Colonic mucosa (tissue), 4 donors: ENCODE data around the gene NDUFA13. TPM values are rescaled to one million over a fixed set of nuclear protein-coding genes. Genes with fewer than 3 reads are reported as not detected.

ENCODE experiments used
- DNase-seq: peaks from one replicate; pipeline ENCODE4 v3.0.0-alpha.2; 2020
- H3K27ac ChIP-seq: fragments of 200-600 bp; one replicate; pipeline ENCODE4 v1.8.0; 2021
- H3K27me3 ChIP-seq: fragments of 200-600 bp; one replicate; pipeline ENCODE4 v1.8.0; 2021
- H3K36me3 ChIP-seq: fragments of 200-600 bp; one replicate; pipeline ENCODE4 v1.8.0; 2021
- H3K4me1 ChIP-seq: fragments of 200-600 bp; one replicate; pipeline ENCODE4 v1.8.0; 2021; ENCODE audit warnings: mild to moderate bottlenecking
- H3K4me3 ChIP-seq: fragments of 200-600 bp; one replicate; pipeline ENCODE4 v1.8.0; 2021
- H3K9ac ChIP-seq, 2 donors: one replicate each; pipeline ENCODE4 v1.7.0; 2013; ENCODE audit warnings: control low read depth in 2 of 2, low read depth in 2 of 2, low read length in 2 of 2
- H3K9me3 ChIP-seq: fragments of 200-600 bp; one replicate; pipeline ENCODE4 v1.8.0; 2021
- intact Hi-C: fragments of 100-400 bp; cut with DNase I; formaldehyde crosslinking; loops from one replicate; pipeline ENCODE4 v1.14.1; 2022
- total RNA-seq, 2 donors: library from RNA; stranded (reverse); fragmentation: NEBNext Ultra II Directional in 1 of 2; extraction: Animal tissue kit (Norgen Biotek cat#: 25700) in 1 of 2; gene quantifications; one replicate each; pipeline ENCODE4 v1.2.1, GENCODE V29; 2021
- TF ChIP-seq, protein P1 (sequence below): fragments of 200-600 bp; IDR thresholded peaks from one replicate; pipeline ENCODE4 v1.8.0; 2022; ENCODE audit warnings: antibody characterized with exemption, mild to moderate bottlenecking
- donor health status: healthy.
- donor health status: DM: no; HTN: no; CAD: no.
- donor health status: DM: no; HTN: no; CAD: no.

NDUFA13 gene
- total RNA-seq, 2 donors from 2014 or later: 399 to 494 TPM

DNA sequence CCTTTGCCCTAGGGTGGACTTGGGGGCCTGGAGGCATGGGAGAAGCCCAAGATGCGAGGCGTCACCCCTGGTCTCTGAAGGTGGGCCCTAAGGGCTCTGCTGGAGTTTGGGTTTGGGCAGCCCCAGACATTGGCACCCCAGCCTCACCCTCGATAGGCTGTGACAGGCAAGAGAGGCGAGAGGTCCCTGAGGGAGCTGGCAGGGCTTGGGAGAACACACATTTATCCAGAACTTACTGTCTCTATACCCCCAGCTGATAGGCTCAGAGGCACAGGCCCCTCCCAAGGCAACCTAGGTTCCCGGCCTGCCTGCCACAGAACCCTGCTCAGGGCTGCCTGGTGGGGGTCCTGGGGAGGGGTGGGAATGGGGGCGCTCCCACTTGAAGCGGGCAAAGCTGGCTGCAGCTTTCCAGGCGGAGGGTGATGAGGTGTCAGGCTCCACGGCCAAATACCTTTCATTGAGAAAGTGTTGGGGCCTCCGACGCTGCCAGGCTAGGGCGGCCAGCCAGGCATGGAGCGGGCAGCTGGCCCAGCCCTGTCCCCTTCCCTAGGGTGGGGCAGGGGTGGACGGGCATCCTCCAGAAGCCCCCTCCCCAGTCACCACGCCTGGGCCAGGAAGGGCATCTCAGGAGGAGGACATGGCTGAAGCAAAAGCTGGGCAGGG lies 31.8 kb downstream of the NDUFA13 start:
- Histone ChIP-seq H3K36me3 (no peaks in the 10 kb centered on the region), H3K4me1 (no peaks in the 10 kb centered on the region), H3K9ac (no peak overlapping the region), H3K9me3 (no peaks in the 10 kb centered on the region), H3K4me3 (no peak overlapping the region), H3K27ac (no peak overlapping the region), H3K27me3 (peaks cover 3% of the 10 kb centered on the region)
- no peak for DNase-seq
- intact Hi-C loops: no loop called here
- TF ChIP-seq, protein P1, sequence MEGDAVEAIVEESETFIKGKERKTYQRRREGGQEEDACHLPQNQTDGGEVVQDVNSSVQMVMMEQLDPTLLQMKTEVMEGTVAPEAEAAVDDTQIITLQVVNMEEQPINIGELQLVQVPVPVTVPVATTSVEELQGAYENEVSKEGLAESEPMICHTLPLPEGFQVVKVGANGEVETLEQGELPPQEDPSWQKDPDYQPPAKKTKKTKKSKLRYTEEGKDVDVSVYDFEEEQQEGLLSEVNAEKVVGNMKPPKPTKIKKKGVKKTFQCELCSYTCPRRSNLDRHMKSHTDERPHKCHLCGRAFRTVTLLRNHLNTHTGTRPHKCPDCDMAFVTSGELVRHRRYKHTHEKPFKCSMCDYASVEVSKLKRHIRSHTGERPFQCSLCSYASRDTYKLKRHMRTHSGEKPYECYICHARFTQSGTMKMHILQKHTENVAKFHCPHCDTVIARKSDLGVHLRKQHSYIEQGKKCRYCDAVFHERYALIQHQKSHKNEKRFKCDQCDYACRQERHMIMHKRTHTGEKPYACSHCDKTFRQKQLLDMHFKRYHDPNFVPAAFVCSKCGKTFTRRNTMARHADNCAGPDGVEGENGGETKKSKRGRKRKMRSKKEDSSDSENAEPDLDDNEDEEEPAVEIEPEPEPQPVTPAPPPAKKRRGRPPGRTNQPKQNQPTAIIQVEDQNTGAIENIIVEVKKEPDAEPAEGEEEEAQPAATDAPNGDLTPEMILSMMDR: no peak

DNA sequence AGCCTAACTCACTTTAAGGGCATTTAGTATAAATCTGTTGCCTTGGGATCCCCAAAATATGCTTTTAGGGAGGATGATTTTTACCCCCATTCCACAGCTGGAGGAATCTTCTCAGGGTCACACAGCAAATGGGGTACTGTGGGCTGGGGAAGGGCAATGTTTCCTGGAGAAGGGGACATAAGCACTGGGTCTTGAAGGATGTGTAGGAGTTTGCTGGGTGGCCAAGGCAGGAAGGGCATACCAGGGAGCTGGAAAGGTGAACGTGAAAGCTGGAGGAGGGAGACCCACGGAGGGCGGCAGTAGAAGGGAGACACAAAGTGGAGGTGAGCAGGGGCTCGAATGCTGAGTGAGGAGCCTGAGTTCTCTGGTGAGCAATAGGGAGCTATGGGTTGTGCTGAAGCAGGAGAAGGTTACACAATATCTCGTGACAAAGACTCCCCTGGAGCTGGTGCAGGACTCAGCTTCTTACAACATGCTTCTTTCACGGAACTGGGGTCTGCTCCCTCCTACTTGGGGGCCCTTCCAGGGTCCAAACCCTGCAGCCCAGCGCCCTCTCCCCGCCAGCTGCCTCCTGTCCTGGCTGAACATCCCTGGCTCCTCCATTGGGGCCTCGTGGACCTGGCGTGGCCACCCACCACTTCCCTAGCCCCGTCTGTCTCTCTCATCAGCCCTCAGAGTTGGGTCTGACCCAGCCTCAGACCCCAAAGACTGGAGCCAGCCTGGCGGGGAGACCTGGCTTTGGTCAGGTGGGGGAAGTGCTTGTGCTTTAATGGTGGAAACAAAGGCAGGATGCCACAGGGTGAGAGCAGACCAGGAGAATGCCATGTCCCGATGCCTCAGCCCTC lies 33.1 kb downstream of the NDUFA13 start:
- Histone ChIP-seq H3K9me3 (no peaks in the 10 kb centered on the region), H3K9ac (no peak overlapping the region), H3K27me3 (peaks cover 3% of the 10 kb centered on the region), H3K4me3 (no peak overlapping the region), H3K36me3 (no peaks in the 10 kb centered on the region), H3K4me1 (no peaks in the 10 kb centered on the region), H3K27ac (no peak overlapping the region)
- intact Hi-C loops: no loop called here
- DNase-seq: no peak
- TF ChIP-seq, protein P1: no peak

GRCh38 chr19:19549804-19550464 lies 33.9 kb downstream of the NDUFA13 start:
- TF ChIP-seq, protein P1: no peak
- Histone ChIP-seq H3K27me3 (peaks cover 3% of the 10 kb centered on the region), H3K4me3 (no peak overlapping the region), H3K4me1 (no peaks in the 10 kb centered on the region), H3K9ac (no peak overlapping the region), H3K9me3 (no peaks in the 10 kb centered on the region), H3K27ac (no peak overlapping the region), H3K36me3 (no peaks in the 10 kb centered on the region)
- intact Hi-C loops: no loop called here
- DNase-seq: no peak

- Histone ChIP-seq H3K27ac (no peak overlapping the region), H3K4me3 (no peak overlapping the region), H3K9me3 (no peaks in the 10 kb centered on the region), H3K9ac (no peak overlapping the region), H3K27me3 (peaks cover 3% of the 10 kb centered on the region), H3K36me3 (no peaks in the 10 kb centered on the region), H3K4me1 (no peaks in the 10 kb centered on the region)
- intact Hi-C loops: no loop called here
- TF ChIP-seq, protein P1: no peak
- DNase-seq: no peak
Observed at GRCh38 chr19:19550485-19550929, 34.5 kb downstream of the NDUFA13 start.

DNA sequence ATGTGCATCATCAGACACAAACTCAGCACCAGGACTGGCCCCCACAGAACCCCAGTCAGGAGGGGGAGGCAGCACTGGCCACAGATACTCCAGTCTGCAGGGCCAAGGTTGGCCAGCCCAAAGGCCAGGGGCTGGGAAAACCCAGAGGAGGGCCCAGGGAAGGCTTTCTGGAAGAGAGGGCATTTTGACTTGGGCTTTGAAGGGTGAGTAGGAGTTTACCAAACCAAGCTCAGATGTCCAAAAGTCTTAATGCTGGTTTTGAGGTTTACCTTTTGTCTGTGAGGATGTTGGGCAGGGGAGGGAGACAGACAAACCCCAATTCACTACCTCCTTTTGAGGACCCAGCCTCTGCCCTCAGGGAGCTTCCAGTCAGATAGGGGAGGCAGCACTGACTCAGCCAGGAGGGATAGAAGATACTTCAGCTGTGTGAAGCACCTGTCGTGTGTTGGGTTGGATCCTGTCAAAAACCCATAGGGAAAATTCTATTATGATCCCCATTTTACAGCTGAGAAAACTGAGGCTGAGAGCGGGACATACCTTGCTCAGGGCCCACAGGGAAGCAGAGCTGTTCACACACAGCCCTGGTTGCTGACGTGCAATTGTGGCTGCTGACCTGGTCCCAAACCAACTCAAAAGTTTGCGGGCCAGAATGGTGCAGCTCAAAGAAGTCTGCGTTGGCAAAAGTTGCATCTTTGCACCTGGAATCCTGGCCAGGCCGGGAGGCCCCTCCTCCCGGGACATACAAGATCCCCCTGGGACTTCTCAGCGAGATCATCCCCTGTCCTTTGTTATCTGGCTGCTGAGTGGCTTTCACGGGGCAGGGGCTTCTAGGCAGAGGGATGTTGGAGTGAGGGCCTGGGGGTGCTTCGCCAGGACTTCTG lies 35.2 kb downstream of the NDUFA13 start:
- peaks cover 3% of the 10 kb centered on the region for H3K27me3 ChIP-seq
- intact Hi-C loops: no loop called here
- H3K4me1 ChIP-seq: no peaks in the 10 kb centered on the region
- no peak overlapping the region for H3K27ac ChIP-seq
- DNase-seq: no peak
- H3K4me3 ChIP-seq: no peak overlapping the region
- TF ChIP-seq, protein P1: no peak
- no peaks in the 10 kb centered on the region for H3K9me3 ChIP-seq
- H3K9ac ChIP-seq: no peak overlapping the region
- H3K36me3 ChIP-seq: no peaks in the 10 kb centered on the region
